NCI-H748 treated with DMSO at 0.1 percent for 48 hours (cell line): ENCODE measurements around the gene MRPS23.

Experiments
- DNase-seq: peaks from one replicate; lab custom pipeline; 2025; lab: John Stamatoyannopoulos, UW

The MRPS23 gene

DNA sequence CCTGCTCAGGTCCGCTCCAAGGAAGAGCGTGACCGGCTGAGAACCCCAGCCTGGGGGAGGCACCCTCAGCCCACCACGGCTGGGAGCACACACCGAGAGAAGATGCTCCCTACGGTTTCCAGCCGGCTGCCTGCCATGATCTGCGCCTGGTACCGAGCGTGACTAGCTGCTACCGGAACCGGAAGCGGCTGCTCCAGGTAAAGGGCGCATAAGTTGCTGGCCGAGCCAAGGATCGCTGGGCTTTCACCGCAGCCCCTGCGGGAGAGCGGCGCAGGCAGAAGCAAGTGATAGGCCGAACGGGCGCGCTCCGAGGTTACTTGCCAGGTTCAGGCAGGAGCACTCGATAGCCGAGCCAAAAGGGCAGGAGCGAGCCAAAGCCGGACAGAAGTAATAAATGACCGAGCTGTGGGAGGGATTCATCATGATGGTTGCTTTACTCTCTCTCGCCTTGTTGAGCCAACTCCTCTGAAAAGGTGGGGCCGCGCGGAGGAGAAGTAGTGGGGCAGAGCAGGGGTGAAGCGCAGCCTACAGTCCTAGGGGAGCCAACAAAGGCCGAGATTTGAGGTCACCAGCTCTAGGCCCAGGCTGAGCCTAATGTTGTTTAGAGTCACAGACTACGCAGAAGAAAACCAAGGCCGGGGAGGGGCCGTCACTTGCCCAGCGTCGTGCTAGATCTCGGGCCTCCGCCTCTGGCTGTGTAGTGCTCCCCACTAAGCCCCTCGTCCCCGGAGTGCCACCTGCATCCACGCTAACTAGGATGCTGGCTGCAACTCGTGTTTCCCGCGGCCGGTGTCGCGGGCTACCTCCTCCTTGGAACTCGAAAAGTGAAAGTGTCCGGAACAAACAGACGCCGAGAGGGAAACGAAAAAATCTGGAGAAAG lies at the start of gene MRPS23:
Gene MRPS23 (minus strand): TSS at position 171 of the 881 bp plus-strand sequence. CDS start 34 bp downstream, at position 137.
- peak; percentile 91 for DNase-seq

DNA sequence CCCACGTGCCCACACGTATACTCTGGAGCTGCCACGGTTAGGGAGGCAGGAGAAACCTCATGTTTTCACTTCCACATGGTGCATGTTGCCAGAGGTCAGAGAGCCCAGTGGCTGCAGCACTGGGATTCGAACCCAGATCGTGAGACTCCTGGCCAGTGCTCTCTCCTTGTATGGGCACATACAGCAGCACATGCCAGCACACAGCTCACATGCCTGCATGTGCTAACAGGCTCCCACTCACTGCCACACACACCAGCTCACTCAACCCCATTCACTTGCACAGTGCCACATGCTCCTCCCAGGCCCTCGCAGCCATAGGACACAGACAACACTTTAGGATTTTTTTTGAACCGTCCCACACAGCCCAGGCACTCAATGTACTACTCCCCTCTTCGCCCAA lies 49.5 kb upstream of the MRPS23 start:
- DNase-seq, result no peak

DNA sequence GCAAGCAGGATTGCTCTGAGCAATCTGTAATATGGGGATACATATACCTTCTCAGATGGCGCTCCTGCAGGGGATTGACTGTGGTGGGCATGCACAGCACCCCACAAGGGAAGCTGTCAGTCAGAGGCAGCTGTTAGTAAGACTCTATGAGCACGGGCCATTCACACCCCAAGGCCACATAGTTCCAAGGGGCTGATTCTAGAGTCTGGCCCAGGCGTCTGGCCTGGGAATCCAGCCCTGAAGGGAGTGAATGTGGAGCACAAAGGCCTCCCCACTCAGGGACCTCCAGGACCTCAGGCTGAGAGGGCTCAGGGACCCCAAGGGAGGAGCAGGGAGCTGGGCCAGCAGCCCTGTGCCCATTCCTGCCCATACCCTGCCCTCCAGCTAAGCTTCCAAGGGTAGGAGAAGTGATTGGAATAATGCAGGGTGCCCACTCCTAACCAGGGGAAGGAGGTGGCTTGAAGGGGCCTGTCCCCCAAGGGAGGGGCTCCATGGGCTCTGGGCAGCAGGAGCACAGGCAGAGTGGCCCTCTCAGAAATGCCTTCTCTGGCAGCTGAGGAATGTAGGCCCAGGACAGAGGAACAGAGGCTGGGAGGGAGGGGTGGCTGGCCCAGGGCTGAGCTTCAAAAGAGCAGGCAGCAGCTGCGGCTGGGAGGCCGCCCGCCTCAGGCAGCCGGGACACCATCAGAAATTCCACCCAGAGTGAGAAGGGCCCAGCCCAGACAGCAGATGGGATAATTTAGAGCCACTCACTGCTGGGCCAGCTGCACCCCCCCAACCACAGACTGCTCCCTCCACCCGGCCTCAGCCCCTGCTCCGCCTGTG lies 48.9 kb upstream of the MRPS23 start:
- DNase-seq, result no peak

DNA sequence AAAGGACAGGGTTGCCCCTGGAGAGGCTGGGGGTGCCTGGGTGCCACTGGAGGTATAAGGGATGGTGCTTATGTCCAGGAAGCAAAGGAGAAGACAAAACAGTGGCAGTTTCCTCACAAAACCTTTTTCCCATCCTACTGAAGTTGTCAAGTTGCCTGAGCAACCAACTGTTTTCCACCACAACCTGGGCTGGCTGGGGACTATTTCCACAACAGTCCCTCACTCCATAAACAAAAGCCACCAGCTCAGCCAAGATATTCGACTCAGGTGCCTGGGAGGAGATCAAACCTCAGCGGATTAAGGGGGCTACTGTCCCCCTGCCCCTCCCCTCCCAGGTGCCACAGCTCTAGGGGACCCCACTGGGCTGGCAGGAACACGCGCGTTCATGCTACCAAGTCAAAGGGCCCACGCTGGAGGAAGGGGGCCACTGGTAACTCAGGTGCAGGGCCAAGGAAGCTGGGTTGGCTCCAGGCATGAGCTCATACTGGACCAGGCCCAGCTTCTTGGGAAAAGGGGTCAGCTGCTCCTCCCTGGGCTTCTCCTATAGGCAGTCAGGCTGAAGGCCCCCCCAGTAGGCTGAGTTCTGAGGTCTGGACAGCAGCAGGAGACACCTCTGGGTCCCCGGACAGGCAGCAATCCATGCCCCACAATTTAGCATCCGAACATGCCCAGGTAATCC lies 45.7 kb upstream of the MRPS23 start:
- DNase-seq, result no peak

DNA sequence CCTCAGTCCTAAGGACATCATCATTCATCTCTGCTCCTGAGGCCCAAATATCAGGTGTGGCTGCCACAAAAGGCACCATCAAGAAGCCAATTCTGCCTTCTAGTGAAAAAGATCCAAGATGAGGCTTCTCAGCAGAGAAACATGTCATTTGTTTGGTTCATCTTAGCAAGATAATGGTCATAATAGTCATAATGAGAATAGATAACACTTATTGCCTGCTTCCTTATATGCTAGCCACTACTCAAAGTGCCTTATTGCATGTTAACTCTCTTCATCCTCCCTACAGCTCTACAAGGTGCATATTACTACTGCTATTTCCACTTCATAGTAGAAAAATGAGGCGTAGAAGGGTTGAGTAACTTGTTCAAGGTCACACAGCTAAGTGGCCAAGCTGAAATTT lies 45.0 kb upstream of the MRPS23 start:
- no peak for DNase-seq

DNA sequence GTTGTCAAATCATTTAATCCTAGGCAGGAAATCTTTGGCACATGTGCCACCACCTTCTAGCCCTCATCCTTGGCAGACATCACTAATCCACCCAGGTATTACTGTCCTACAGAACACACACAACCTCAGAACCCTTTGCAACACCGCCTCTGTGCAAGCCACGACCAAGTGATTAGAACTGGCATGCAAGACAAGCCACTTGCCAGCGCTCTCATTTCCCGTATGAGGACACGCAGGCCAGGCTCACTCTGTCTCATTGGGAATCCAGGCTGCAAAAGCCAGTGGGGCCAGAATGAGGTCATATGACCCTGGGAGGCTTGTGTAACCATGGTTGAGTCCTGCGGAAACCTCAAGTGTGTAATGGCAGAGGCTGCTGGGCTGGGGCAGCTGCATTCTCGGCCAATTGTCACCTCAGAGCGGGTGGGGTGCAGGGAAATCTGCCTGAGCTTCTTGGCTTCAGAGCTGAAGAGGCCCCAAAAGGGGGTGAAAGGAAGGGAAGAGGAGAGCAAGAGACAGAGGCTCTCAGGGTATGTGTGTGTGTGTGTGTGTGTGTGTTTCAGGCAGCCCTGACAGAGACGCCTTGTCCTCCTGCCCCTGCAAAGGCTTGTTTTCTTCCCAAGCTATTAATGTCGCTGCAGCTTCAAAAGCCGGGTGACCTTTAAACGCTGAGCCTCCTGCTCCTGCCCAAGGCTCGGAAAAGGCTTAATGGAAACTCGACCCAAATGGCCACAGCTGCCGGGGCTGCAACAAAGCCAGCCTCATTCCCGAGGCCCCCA lies 43.2 kb upstream of the MRPS23 start:
- peak; percentile 36 for DNase-seq

DNA sequence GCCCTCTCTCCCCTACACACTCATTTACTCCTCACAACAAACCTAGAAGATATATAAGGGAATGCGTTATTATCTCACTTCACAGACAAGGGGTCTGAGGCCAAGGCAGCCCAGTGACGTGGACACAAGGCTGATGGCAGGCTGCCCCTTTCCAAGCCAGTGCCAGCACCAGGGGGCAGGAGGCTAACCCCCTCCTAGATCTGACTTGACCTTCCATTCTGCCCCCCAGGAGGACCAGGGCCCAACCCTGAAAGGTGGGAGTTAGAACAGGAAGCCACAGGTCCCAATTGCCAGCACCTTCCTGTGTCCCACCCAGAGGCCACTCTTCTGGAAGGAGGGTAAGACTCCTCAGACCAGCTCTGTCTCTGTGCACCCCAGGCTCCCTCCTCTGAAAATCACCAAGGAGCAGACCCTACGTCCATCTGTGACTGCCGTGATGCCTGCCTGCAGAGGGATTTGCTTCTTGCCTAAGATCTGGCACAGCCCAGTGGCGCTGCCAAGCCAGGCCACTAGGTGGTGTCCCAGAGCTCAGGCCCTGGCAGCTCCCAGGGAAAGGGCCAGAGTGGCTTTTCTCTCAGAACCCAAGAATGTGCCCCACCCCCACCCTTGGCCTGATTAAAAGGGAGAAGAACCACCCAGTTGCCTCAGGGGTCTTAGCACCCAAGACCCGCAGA lies 42.4 kb upstream of the MRPS23 start:
- peak; percentile 36 for DNase-seq

DNA sequence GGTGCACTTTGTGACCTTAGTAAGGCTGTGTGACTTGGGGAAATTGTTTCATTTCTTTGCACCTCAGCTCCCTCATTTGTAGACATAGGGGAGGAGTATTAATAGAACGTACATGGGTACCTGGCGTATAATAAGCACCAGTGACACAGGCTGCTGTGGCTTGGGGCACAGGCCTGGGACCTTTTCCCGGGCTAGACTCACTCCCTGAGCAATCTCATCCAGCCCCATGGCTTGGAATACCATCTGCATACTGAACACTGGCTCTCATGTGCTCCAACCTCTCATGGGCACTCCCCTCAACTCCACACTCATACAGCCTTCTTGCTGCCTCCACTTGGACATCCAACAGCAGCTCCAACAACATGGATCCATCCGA lies 41.0 kb upstream of the MRPS23 start:
- no peak for DNase-seq

DNA sequence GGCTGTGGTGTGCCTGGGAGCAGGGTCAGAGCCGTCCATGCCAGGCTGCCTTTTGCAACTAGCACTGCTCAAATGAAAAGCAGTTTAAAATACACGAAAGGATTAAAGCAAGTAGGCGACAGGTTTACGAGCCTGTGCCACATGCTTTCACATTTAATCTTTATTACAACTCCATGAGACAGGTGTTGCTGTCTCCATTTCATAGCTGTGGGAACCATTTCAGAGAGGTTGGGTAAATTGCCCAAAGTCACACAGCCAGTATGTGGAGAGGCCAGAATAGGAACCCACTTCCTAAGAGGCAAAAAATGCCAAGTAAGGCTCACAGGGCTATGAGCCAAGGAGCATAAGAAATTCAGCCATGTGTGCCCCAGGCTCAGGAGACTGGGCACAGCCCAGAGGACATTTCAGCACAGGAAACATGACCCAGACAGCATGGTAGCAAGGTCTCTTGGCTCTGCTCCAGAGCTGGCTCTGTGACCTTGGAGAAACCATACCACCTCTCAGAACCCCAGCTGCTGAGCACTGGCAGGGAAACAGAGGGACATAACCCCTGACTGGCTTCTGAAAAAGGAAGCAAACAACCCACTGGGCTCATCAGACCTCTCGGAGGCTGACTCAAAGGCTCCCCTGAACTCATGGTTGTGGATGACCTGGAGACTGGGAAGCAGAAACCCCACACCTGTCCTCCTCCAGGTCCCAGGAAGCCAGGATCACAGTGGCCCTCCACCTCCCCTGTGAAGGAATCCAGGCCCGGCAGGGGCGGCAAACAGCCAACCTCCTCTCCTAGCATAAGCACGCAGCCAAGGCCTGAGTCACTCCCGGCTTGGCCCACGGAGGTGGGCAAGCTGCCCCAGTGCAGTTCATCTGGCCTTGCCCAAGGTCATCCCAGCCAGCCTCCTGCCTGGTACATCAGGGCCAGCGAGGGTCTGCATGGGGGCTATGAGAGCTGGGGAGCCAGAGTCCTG lies 40.3 kb upstream of the MRPS23 start:
- DNase-seq, result no peak

DNA sequence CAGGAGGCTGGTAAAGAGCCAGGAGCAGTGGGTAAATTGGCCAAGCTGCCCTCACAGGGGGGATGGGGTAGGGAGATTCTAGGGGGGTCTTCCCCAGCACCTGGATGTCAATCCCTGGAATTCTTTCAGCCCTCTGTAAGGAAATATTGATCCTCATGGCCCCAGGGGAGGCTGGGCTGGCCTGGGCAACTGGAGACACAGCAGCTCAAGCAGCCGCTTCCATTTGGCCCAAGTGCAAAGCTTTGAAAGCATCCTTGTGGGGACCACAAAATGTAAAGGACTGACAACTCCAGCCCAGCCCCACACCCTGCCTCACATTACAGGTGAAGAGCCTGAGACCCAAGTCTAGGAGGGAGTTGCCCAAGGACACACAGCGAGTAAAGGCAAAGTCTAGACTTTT lies 39.4 kb upstream of the MRPS23 start:
- DNase-seq, result no peak

DNA sequence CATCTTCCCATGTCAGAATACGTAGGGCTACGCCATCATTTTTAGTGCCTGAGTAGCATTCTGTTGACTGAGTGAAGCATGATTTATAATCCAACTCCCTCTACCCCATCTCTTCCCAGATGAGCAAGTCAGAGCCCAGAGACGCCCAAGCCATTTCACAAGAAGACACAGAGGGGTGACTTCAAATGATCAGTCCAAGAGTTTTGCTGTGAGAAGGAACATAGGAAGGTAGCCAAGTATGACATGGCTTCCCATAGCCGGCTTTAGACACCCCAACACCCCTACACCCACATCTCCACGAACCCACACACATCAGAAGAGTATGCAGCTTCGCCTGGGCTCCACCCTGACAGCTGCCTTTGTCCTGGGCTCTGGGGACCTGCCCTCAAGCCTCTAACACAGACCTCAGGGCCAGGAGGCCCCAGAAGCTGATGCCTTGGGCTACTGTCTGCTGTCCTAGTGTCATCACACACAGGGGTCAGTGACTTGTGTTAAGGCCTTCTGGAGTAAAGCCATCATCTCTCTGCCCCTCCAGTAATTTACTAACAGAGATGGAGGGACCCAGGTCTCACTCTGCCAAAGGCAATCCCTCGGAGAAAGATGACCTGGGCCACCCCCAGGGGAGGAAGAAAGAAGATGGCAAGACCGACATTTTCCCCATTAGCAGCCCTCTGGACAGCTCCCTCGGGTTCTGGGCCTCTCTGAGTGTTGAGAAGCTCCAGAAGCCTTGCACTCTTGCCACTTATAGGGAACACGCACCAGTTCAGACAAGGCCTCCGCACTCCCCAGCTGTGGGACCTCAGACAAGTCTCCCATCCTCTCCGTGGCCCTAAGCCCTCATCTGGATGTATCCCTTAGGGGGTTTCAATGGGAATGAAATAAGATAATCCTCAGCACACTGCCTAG lies 38.7 kb upstream of the MRPS23 start:
- no peak for DNase-seq

DNA sequence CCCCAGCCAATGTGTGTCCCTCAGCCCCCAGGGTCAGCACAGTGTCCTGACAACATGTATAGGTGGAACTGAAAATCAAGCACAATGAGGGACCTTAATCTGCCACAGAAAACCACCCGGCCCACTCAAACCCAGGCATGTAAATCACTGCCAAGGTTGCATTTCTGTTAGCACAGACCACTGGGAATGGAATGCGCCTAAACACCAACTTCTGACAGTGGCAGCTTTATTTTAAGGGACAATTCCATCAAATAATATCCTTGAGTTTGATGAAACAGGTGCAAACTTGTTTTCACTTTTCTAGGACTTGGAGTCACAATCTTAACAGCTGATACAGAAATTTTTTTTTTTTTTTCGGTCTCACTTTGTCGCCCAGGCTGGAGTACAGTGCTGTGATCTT lies 37.3 kb upstream of the MRPS23 start:
- no peak for DNase-seq

DNA sequence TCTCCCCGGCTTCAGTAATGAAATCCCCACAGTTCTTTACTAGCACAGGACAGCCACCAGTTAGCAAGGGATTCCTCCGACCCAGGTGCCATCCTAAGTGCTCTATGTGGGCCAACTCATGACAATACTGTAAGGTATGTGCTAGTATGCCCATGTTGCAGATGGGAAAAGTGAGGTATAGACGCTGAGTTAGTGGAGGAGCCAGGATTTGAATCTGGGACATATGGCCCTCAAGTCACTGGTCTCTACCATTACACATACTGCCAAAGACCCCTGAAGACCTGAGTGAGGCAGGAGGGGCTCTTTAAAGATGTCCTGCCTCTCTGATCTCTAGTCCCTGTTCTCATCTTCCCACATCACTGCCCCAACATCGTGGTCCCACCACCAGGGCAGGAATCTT lies 36.2 kb upstream of the MRPS23 start:
- DNase-seq, result no peak

DNA sequence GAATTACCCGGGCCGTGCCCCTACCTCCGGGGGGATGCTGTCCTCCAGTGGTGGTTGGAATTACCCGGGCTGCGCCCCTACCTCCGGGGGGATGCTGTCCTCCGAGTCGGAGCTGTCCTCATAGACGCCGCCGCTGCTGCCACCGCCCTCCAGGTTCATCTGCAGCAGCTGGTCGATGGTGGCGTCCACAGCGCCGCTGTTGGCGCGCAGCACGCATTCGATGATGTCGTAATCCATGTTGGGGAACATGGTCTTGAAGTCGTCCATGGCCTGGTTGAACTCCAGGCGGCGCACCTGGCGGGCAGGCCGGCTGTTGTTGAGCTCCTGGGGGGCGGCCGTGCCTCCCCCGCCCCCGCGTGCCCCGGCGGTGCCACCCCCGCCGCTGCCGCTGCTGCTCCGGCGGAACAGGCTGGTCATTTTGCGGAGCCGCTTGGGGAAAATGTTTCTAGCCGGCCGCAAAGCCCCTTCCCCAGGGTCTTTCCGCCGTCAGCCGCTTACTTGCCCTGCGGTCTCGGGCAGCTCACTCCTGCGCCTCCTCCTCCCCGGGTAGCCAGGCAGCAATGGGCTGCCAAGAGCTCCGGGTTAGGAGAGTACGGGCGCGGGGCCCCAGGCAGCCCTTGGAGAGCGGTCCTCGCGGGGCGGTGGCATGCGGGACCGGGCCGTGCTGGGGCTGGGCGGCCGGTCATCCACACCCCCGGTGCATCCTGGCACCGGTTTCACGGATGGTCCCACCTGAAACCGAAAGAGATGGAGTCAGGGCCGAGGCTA lies 35.5 kb upstream of the MRPS23 start:
- DNase-seq, result no peak

DNA sequence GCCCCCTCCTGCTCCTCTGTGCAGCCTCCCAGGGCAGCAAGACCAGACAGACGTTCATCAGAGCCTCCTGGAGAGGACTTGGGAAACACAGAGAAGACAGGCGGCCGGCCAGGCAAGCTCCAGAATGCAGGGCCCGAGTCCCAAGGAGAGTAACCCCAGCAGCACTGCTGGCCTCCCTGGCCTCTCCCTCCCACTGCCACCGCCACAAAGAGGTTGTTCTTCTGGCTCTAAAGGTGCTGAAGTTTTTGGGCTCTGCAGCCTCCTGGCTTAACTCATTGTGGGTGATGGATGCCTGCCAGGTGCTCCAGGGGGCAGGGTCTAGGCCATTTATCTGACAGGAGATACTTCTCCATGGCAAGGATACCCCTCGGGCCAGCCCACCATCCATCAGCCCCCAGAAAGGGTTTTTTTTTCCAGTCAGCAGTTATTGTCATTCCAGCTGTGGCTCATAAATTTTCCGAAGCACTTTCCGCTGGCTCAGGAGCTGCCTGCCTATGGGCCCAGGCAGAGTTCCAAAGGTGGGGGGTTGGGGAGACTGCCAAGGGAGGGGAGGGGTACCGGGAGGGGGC lies 32.0 kb upstream of the MRPS23 start:
- no peak for DNase-seq

DNA sequence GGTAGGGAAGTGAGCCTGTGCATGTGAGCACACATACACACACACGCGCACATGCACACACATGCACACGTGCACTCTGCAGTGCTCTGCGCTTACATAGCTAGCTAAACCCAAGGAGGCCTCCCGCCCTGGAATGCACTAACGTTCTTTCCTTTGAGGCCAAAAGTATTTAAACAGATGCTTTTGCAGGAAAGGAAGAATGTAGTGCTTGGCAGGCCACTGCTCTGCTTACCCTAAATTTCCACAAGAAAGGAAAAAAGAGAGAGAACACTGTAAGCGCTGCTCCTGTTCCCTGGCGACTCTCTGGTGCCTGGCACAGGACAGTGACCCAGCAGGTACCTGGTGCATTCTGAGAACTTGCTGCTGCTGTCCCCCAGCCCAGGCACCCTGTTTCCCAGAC lies 31.3 kb upstream of the MRPS23 start:
- no peak for DNase-seq

DNA sequence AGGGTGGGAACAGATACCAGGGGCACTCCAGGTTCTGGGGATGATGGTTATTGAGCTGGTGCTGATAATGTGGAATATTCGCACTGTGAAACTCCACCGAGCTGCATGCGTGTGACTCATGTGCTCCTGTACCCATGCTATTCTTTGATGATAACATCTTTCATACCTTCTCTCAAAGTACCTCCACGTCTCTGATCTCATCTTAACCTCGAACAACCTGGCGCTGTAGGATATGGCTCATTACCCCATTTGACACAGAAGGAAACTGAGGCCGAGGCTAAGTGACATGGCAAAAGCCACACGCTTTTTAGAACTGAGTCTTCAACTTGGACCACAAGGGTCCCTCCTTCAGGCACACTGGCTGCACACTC lies 30.2 kb upstream of the MRPS23 start:
- DNase-seq, result no peak
